Globus pallidus (tissue), 1 donor: ENCODE data around the gene KCMF1.

ENCODE experiments used
- DNase-seq: peaks from one replicate; pipeline ENCODE4 v3.0.0-alpha.2; 2015; ENCODE audit warnings: low spot score

The KCMF1 gene

GRCh38 chr2:84956334-84957297, 14.3 kb upstream of the KCMF1 start:
- DNase-seq: no peak

GRCh38 chr2:84957771-84958134, 13.2 kb upstream of the KCMF1 start:
- no peak for DNase-seq

- no peak for DNase-seq
Measured at GRCh38 chr2:84958135-84959059, 12.6 kb upstream of the KCMF1 start.

- DNase-seq: no peak
Measured at GRCh38 chr2:84959095-84959565, 11.8 kb upstream of the KCMF1 start.

- DNase-seq: no peak
Measured at GRCh38 chr2:84959566-84960506, 11.1 kb upstream of the KCMF1 start.

GRCh38 chr2:84962917-84963316, 8.0 kb upstream of the KCMF1 start:
- DNase-seq: no peak

- DNase-seq: no peak
Measured at GRCh38 chr2:84963323-84963691, 7.7 kb upstream of the KCMF1 start.

- no peak for DNase-seq
Measured at GRCh38 chr2:84963692-84964405, 7.1 kb upstream of the KCMF1 start.

- no peak for DNase-seq
Measured at GRCh38 chr2:84964406-84965191, 6.4 kb upstream of the KCMF1 start.

GRCh38 chr2:84965192-84965516, 5.8 kb upstream of the KCMF1 start:
- DNase-seq: no peak

GRCh38 chr2:84965827-84966226, 5.1 kb upstream of the KCMF1 start:
- no peak for DNase-seq

GRCh38 chr2:84966731-84967130, 4.2 kb upstream of the KCMF1 start:
- DNase-seq: no peak

GRCh38 chr2:84969511-84970209, 1.3 kb upstream of the KCMF1 start:
- peak; percentile 16 for DNase-seq

GRCh38 chr2:84970210-84970867, 622 bp upstream of the KCMF1 start:
- peak; percentile 38 for DNase-seq

GRCh38 chr2:84971510-84972206, 697 bp downstream of the KCMF1 start:
- DNase-seq: peak; percentile 55

- no peak for DNase-seq
Measured at GRCh38 chr2:84972207-84972783, 1.3 kb downstream of the KCMF1 start.

GRCh38 chr2:84972932-84973331, 2.0 kb downstream of the KCMF1 start:
- no peak for DNase-seq
